ENCODE data around the gene DCST1.
A peak's percentile ranks its signal among the peaks of the same experiment; 100 is the strongest.

Gene DCST1

GRCh38 chr1:155069551-155070157, 36.0 kb downstream of the DCST1 start:
- TF ChIP-seq, protein P1, sequence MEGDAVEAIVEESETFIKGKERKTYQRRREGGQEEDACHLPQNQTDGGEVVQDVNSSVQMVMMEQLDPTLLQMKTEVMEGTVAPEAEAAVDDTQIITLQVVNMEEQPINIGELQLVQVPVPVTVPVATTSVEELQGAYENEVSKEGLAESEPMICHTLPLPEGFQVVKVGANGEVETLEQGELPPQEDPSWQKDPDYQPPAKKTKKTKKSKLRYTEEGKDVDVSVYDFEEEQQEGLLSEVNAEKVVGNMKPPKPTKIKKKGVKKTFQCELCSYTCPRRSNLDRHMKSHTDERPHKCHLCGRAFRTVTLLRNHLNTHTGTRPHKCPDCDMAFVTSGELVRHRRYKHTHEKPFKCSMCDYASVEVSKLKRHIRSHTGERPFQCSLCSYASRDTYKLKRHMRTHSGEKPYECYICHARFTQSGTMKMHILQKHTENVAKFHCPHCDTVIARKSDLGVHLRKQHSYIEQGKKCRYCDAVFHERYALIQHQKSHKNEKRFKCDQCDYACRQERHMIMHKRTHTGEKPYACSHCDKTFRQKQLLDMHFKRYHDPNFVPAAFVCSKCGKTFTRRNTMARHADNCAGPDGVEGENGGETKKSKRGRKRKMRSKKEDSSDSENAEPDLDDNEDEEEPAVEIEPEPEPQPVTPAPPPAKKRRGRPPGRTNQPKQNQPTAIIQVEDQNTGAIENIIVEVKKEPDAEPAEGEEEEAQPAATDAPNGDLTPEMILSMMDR (IDR thresholded peaks at IDR 0.05; ENCODE audit: insufficient read depth, low read depth, low read length, missing control alignments): no peak
- H3K4me3 ChIP-seq (ENCODE audit: low read depth, low read length): no peak overlapping the region
- no peak for DNase-seq (ENCODE audit: low read depth)

DNA sequence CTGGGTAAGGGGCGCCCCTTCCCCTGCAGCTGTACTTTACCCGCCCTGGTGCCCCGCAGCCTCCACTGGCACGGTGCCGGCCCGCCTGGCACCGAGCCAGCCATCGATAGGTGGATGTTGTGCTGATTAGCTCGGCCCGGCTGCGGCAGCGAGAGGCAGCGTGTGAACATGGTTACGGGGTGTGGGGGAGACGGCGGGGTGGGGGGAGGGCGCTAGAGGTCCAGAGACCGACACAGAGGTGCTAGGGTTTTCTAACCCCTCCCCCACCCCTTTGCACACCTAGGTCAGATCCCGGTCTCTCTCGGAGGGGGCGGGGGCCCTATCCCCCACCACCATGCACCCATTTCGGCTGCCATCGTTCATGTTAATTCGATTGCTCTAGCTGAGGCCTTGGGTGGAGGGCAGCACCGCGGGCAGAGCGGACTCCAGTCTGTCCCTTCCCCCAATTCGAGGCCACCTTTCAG, 36.6 kb downstream of the DCST1 start:
- no peak overlapping the region for H3K4me3 ChIP-seq (ENCODE audit: low read depth, low read length)
- TF ChIP-seq, protein P1 (IDR thresholded peaks at IDR 0.05; ENCODE audit: insufficient read depth, low read depth, low read length, missing control alignments): no peak
- no peak for DNase-seq (ENCODE audit: low read depth)

- peak overlapping the region; percentile 17 for H3K4me3 ChIP-seq (ENCODE audit: low read depth, low read length)
- TF ChIP-seq, protein P1 (IDR thresholded peaks at IDR 0.05; ENCODE audit: insufficient read depth, low read depth, low read length, missing control alignments): peak; percentile 34
- peak; percentile 76 for DNase-seq (ENCODE audit: low read depth)
These were observed 37.3 kb downstream of the DCST1 start for GRCh38 chr1:155070721-155071569.

GRCh38 chr1:155071701-155072100, 38.1 kb downstream of the DCST1 start:
- no peak for DNase-seq (ENCODE audit: low read depth)
- H3K4me3 ChIP-seq (ENCODE audit: low read depth, low read length): no peak overlapping the region
- TF ChIP-seq, protein P1 (IDR thresholded peaks at IDR 0.05; ENCODE audit: insufficient read depth, low read depth, low read length, missing control alignments): no peak

DNA sequence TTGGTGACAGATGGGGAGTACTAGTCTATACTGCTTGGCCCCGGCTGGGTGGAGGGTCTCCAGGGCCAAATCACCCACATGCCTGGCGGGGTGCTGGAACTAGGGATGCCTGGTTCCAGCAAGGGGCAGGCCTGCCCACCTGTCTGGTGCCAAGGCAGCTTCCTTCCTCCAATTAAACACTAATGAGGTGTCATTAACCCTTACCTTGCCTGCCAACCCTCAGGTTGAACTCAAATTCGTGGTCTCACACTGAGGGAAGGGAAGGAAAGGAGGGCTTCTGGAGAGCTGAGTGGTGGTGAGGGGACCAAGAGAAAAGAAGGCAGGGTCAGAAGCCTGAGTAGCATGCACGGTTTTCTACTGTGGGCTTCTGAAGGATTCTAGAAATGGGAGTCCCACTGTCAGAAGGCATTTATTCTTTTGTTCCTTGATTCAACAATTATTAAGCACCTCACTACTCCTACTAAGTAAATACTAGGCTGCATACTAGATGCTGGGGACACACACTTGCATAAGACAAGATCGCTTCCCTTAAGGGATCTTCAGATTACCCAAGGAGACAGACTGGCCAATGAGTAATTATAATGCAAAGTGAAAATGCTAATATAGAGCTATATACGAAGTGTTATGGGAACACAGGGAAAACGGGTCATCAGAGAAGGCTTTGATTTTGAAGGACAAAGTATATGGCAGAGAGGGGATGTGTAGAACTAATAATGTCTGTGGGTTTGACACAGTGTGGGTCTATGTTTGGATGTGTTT, 39.1 kb downstream of the DCST1 start:
- TF ChIP-seq, protein P1 (IDR thresholded peaks at IDR 0.05; ENCODE audit: insufficient read depth, low read depth, low read length, missing control alignments): no peak
- DNase-seq (ENCODE audit: low read depth): no peak

GRCh38 chr1:155073377-155074242, 40.0 kb downstream of the DCST1 start:
- TF ChIP-seq, protein P1 (IDR thresholded peaks at IDR 0.05; ENCODE audit: insufficient read depth, low read depth, low read length, missing control alignments): no peak
- no peak overlapping the region for H3K4me3 ChIP-seq (ENCODE audit: low read depth, low read length)
- no peak for DNase-seq (ENCODE audit: low read depth)

More for the DNA sequence above, 39.1 kb downstream of the DCST1 start:
- H3K4me3 ChIP-seq (ENCODE audit: low read depth, low read length): no peak overlapping the region
